Left lung (tissue), 10 donors: ENCODE results near the gene CNTN4. TPM values are rescaled to one million over a fixed set of nuclear protein-coding genes. Genes with fewer than 3 reads are reported as not detected.

Experiments
- ATAC-seq: fragments of 200-7000 bp; cut with Tn5 transposase; one replicate; pipeline ENCODE4 v1.9.1; 2020; ENCODE audit warnings: moderate library complexity
- DNase-seq, 4 donors: peaks; one replicate each; pipeline ENCODE4 v3.0.0-alpha.2; 2013 to 2020
- H3K27ac ChIP-seq, 2 donors: fragments of 200-600 bp; sonication (generic) in 1 of 2; one replicate each; pipeline versions ENCODE4 v1.5.0 to v1.8.0; 2020 to 2021
- H3K27me3 ChIP-seq, 2 donors: fragments of 200-600 bp; sonication (generic) in 1 of 2; one replicate each; pipeline versions ENCODE4 v1.5.0 to v1.8.0; 2020 to 2021
- H3K36me3 ChIP-seq, 2 donors: fragments of 200-600 bp; sonication (generic) in 1 of 2; one replicate each; pipeline versions ENCODE4 v1.5.0 to v1.8.0; 2020 to 2021
- H3K4me1 ChIP-seq, 2 donors: fragments of 200-600 bp; one replicate each; pipeline ENCODE4 v1.8.0; 2021
- H3K4me3 ChIP-seq, 2 donors: fragments of 200-600 bp; sonication (generic) in 1 of 2; one replicate each; pipeline versions ENCODE4 v1.5.0 to v1.8.0; 2020 to 2021; ENCODE audit warnings: mild to moderate bottlenecking in 1 of 2
- H3K9me3 ChIP-seq, 2 donors: fragments of 200-600 bp; sonication (generic) in 1 of 2; one replicate each; pipeline versions ENCODE4 v1.5.0 to v1.8.0; 2020 to 2021
- intact Hi-C, 2 donors: fragments of 100-400 bp; cut with DNase I; formaldehyde crosslinking; loops; one replicate each; pipeline versions ENCODE4 v1.11.2 to v1.14.2; 2022
- polyA plus RNA-seq, 6 donors: library from polyadenylated mRNA; unstranded; fragments of 120-200 nt; gene quantifications; one replicate each; pipeline ENCODE4 v1.2.1, GENCODE V29; 2013; ENCODE audit not compliant: insufficient read length in 6 of 6
- total RNA-seq, 2 donors: library from RNA; stranded (reverse); fragmentation: NEBNext Ultra II Directional; extraction: Animal tissue kit (Norgen Biotek cat#: 25700); gene quantifications; one replicate each; pipeline ENCODE4 v1.2.1, GENCODE V29; 2021
- TF ChIP-seq, protein P1 (sequence below), 2 donors: fragments of 200-600 bp; sonication (generic) in 1 of 2; IDR thresholded peaks; one replicate each; pipeline versions ENCODE4 v1.5.0 to v1.8.0; 2021; ENCODE audit warnings: antibody characterized with exemption in 2 of 2
- donor health status: DM: no; HTN: yes; CAD: no.
- donor health status: DM: no; HTN: no; CAD: no.

CNTN4 gene
- total and polyA plus RNA-seq, 8 donors: 5.9 to 10.4 (median 8.2) TPM

DNA sequence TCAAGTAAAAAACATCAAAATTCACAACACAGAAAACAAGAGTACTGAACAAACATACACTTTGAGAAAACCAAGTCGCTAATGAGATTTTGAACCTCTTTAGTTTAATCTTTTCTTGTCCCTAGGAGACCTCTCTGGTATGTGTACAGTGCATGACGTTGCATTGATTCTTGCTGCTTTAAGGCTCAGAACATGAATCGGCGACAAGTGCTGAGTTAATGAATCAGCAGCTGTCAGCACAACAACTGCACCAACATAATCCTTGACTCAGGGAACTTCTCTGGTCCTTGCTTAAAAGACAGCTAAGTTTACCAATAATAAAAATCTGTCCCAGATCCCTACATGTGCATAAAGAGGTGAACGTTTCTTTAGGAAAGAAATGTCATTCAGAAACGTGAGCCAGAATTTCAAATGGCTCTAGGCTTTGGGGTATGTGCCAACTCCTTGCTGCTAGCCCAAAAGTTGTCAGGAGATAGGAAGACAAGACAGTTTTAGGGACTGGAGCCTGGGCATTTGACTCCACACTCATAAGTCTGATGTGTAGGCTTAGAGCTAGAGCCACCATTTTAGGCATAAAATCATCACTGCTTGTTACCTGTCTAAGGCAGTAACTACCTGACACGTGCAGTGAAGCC is 924.6 kb downstream of the CNTN4 start:
- H3K4me3 ChIP-seq: no peak overlapping the region
- ATAC-seq: peak; percentile 52
- no peak overlapping the region for H3K27ac ChIP-seq
- intact Hi-C loops: no loop called here
- no peaks in the 10 kb centered on the region for H3K27me3 ChIP-seq
- TF ChIP-seq, protein P1, sequence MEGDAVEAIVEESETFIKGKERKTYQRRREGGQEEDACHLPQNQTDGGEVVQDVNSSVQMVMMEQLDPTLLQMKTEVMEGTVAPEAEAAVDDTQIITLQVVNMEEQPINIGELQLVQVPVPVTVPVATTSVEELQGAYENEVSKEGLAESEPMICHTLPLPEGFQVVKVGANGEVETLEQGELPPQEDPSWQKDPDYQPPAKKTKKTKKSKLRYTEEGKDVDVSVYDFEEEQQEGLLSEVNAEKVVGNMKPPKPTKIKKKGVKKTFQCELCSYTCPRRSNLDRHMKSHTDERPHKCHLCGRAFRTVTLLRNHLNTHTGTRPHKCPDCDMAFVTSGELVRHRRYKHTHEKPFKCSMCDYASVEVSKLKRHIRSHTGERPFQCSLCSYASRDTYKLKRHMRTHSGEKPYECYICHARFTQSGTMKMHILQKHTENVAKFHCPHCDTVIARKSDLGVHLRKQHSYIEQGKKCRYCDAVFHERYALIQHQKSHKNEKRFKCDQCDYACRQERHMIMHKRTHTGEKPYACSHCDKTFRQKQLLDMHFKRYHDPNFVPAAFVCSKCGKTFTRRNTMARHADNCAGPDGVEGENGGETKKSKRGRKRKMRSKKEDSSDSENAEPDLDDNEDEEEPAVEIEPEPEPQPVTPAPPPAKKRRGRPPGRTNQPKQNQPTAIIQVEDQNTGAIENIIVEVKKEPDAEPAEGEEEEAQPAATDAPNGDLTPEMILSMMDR (IDR thresholded peaks at IDR 0.05): no peak
- DNase-seq: no peak
- H3K4me1 ChIP-seq: no peaks in the 10 kb centered on the region
- no peaks in the 10 kb centered on the region for H3K36me3 ChIP-seq
- no peaks in the 10 kb centered on the region for H3K9me3 ChIP-seq

DNA sequence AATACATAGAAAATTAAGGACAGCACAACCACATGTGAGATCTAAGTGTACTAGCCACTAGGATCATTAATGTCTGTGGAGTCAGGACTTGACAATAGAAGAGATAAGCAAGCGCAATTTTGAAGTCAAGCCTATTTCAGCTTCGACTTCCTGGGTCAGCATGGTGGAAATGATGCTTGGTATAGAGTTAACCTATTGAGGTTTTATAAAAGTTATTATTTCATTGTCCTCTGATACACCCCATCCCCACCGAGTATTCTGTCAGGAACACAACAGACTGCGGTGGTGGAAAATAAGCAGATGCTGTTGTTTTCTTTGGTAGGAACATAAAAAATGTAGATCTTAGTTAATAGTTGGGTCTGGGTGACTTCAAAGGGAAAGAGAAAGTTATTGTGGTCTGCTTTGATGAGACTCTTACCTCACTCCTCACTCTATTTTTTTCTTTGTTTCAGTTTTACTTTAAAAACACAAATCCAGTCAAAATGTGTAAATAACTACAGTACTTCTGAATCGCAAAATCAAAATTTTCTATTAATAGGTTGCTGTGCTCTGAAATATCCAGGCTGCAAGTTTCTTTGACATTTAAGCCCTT is 929.4 kb downstream of the CNTN4 start:
- intact Hi-C loops: no loop called here
- peaks cover 0 to 7% of the 10 kb centered on the region in 2 donors for H3K4me1 ChIP-seq
- no peaks in the 10 kb centered on the region for H3K27me3 ChIP-seq
- H3K36me3 ChIP-seq: no peaks in the 10 kb centered on the region
- TF ChIP-seq, protein P1 (IDR thresholded peaks at IDR 0.05): no peak
- DNase-seq (no peak), ATAC-seq (no peak)
- no peaks in the 10 kb centered on the region for H3K9me3 ChIP-seq
- no peak overlapping the region for H3K4me3 ChIP-seq
- no peak overlapping the region for H3K27ac ChIP-seq

DNA sequence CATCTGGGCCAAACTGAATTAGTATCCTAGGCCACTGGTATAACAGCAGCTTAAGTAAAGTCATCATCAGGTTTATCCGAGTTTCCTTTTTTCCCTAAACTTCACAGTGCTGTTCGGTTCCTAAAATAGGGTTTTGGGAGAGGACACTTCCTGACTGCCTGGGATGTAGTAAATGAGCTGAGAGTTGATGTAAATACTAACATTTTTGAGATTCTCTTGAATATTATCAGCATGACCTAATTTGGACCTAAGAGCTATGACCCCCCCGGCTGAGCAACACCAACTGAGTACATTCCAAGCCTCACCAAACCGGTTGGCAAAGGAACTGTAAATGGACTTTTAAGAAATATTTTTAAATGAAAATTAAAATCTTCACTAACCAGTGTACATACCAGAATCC is 932.7 kb downstream of the CNTN4 start:
- Histone ChIP-seq H3K36me3 (no peaks in the 10 kb centered on the region), H3K4me3 (no peak overlapping the region), H3K9me3 (no peaks in the 10 kb centered on the region), H3K4me1 (peaks cover 0 to 7% of the 10 kb centered on the region in 2 donors), H3K27ac (peak overlapping the region in 1 of 2 donors; percentile 10), H3K27me3 (no peaks in the 10 kb centered on the region)
- intact Hi-C loops: no loop called here
- DNase-seq (peak in 1 of 4 donors; percentile 17), ATAC-seq (peak; percentile 35)
- TF ChIP-seq, protein P1 (IDR thresholded peaks at IDR 0.05): no peak

DNA sequence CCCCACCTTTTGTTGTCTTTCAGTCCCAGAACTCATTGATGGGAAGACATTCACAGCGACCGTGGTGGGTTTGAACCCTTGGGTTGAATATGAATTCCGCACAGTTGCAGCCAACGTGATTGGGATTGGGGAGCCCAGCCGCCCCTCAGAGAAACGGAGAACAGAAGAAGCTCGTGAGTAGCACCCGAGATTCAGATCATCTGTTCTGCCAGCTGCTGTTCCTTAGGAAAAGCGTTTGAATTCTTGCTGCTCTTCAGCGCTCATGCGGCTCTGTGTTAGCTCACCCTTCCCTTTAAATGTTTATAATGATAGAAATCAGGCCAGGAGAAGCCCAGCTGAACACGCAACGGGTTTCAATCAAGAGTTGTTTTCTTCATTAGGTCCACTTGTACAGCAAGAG is 938.5 kb downstream of the CNTN4 start:
- H3K4me1 ChIP-seq: no peaks in the 10 kb centered on the region
- no peaks in the 10 kb centered on the region for H3K36me3 ChIP-seq
- ATAC-seq: no peak
- no peak overlapping the region for H3K4me3 ChIP-seq
- DNase-seq: no peak
- H3K27ac ChIP-seq: no peak overlapping the region
- TF ChIP-seq, protein P1 (IDR thresholded peaks at IDR 0.05): no peak
- intact Hi-C loops: no loop called here
- no peaks in the 10 kb centered on the region for H3K9me3 ChIP-seq
- no peaks in the 10 kb centered on the region for H3K27me3 ChIP-seq

DNA sequence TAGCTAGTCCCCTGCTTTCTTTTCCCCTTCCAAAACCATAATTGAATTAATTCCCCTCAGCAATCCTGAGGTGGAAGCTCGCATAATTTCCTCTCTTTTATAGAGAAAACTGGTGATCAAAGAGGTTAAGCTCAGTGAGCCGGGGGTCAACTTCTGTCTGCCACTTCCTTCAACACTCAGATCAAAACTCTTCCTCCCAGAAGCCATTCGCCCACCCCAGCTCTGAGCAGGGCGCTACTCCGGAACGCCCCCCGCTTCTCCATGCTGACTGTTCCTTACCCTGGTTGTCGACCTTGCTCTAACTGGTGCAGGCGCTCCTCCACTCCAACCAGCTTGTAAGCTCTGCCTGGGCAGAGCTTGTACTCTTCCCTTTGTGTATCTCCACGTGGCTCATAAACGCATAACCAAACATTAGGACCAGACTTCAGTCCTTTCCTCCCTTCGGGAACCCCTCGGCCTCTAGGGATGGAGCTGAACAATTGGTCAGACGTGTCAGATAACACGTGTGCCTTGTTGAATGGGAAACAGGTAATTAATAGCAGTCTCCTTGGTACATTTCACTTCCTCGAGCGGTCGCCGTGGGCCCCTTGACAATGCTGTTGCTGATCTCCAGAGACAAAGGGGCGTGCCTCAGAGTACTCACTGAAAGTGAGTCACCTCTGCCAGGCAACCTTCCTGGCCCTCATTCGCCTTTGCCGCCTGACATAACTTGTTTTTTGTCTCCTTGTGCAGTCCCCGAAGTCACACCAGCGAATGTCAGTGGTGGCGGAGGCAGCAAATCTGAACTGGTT is 939.7 kb downstream of the CNTN4 start:
- peak; percentile 23 for ATAC-seq

More for the DNA sequence above, 939.7 kb downstream of the CNTN4 start:
- H3K4me1 ChIP-seq: no peaks in the 10 kb centered on the region
- intact Hi-C loops: no loop called here
- H3K9me3 ChIP-seq: no peaks in the 10 kb centered on the region
- no peaks in the 10 kb centered on the region for H3K27me3 ChIP-seq
- H3K36me3 ChIP-seq: no peaks in the 10 kb centered on the region
- TF ChIP-seq, protein P1 (IDR thresholded peaks at IDR 0.05): no peak
- H3K4me3 ChIP-seq: no peak overlapping the region
- no peak overlapping the region for H3K27ac ChIP-seq
- DNase-seq: no peak
